Pulmonary artery endothelial cell (primary cell): Measurements from ENCODE around the gene MYT1. TPM values are rescaled to one million over a fixed set of nuclear protein-coding genes. Genes with fewer than 3 reads are reported as not detected.
"Not testable (repeated sequence)": the region's sequence is repeated elsewhere in the genome, so short reads cannot be mapped to it uniquely, and the experiment has no call there.

ENCODE experiments used
- DNase-seq: peaks from one replicate; pipeline ENCODE4 v3.0.0-alpha.2; 2011; ENCODE audit warnings: low read depth, low spot score
- total RNA-seq: library from RNA; depleted of rRNA; stranded (reverse); fragments of >200 nt; gene quantifications from 2 replicates; pipeline ENCODE4 v1.2.3, GENCODE V29; 2014

The MYT1 gene
- not detected in 2 replicates for total RNA-seq

DNA sequence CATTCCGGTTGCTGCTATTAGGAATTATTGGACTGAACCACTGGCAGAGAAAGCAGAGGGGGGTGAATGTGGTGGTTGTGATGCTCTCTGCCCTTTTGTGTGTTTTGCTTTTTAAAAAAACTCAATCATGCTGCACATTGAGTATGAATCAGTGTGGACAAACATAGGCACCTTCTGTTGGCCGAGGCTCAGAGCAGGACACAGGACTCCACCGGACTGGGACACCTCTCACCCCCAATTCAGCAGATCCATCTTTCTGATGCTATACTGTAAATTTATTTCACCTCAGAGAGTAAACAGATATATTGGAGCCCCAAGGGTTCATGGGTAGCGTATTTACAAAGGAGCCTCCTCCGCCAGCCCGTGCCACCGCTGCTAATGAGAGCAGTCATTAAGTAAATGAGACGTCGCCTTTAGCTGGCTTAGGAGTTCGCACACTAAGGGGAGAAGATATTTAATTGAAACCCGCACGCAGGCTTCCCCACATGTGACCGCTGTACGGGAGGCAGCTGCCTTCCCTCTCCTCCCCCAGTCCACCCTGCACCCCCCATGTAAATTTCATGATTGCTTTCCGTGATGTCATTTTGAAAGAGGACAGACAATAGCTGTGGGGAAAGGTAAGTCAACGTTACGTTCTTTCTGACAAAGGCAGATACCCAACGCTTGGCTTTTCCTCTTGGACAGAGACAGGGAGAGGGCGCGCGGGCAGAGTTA lies at the start of gene MYT1:
Gene MYT1 (plus strand): TSS at position 330 of the 714 bp plus-strand sequence. CDS start 34,410 bp downstream, outside the sequence.
- no peak for DNase-seq

DNA sequence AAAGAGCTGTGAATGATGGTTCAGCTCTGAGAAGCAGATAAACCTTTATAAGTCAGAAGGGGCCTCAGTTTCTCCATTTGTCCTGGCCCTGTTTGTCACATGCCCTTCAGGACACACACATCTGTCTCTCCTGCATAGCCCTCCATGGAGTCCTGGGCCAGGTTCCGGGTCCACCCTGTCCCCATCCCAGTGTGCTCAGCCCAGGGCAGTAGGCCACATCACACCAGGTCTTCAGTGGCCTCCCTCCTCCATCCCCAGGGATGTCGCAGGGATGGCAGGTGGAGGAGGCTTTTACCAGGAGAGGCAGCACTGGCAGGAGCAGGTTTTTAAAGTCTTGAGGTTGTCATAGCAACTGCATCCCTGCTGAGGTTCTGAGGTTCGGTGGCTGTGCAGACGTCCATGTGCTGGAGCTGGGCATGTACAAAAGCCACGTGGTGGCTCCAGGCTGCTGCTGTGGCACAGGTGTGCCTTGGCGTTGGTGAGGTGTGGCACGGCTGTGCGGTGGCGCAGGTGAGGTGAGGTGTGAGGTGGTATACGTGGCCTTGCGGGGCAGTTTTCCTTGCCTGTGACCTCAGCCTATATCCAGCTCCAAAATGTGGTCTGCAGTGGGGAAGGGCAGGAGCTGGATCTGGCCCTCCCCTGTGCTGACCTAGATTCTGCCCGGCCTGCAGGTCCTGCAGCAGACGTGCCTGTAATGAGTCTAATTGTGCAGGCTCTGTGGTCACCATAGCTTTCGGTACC lies 48.9 kb upstream of the MYT1 start:
- no peak for DNase-seq

DNA sequence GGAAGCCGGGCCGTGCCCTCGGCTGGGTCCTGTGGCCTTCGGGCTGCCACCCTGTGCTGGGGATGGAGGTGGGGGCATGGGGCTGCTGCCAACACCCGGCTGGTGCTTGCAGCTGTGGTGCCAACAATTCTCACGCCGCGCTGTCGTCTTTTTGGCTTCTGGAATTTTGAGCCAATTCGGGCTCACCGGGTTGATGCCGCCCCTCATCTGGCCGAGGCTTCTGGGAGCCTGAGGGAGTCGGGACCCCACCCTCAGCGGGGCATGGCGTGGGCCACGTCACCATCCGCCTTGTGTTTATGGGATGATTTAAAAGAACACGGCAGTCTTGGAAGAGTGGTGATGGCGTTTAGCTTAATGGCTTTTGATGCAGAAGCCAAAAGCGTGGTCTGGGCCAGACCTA lies 48.2 kb upstream of the MYT1 start:
- DNase-seq = no peak

DNA sequence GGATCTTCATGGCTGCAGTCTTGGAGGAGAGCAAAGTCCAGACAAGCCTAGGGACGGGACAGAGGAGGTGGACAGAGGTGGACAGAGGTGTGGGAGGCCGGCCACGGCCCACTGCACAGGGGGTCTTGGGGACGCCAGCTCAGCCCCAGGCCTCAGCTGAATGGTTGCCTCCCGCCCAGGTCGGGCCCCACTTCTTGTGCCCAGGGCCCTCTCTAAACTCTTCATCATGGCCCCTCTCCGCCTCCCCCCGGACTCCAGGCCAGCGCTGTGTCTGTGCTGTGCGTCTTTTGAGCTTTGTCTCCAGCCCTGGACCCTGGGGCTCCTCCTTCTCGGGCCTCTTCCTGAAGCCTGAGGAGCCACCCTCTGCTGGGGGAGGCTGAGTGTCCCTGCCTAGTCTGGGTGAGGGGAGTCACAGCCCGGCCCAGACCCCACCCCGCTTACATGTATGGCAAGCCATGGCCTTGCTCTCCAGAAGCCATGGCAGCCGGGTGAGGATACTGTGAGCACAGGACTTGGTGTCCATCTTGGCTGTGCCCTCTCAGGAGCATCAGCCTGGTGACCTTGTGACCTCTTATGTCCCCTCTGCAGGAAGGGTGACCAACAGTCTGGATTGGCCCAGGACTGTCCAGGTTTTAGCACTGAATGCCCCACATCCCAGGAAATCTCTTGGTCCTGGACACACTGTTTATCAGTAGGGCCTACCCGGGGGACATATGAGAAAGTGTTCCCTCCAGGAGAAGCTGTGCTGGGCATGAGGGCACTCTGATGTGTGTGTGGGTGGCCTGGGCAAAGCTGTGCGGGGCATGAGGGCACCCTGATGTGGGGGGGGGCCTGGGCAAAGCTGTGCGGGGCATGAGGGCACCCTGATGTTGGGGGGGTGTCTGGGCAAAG lies 47.5 kb upstream of the MYT1 start:
- no peak for DNase-seq

DNA sequence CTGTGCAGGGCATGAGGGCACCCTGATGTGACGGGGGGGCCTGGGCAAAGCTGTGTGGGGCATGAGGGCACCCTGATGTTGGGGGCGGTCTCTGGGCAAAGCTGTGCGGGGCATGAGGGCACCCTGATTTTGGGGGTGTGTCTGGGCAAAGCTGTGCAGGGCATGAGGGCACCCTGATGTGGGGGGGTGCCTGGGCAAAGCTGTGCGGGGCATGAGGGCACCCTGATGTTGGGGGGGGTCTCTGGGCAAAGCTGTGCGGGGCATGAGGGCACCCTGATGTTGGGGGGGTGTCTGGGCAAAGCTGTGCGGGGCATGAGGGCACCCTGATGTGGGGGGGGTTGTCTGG lies 46.8 kb upstream of the MYT1 start:
- DNase-seq = not testable (repeated sequence)

DNA sequence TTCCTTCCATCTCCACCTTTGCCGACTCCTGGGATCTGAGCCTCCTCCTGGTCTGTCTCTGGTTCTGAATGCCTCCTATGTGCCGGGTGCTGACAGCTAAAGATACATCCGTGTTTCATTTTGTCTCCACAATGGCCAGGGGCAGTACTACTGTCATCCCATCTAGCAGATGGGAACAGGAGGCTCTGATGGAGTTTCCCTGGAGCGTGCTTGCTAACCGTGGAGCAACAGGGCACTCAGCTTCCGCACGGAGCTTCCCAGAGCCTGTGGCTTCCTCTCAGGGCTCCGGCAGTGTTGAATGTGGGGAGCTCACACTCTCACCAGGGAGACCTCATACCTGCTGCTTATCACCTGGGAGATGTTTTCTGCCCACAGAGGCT lies 45.0 kb upstream of the MYT1 start:
- no peak for DNase-seq

DNA sequence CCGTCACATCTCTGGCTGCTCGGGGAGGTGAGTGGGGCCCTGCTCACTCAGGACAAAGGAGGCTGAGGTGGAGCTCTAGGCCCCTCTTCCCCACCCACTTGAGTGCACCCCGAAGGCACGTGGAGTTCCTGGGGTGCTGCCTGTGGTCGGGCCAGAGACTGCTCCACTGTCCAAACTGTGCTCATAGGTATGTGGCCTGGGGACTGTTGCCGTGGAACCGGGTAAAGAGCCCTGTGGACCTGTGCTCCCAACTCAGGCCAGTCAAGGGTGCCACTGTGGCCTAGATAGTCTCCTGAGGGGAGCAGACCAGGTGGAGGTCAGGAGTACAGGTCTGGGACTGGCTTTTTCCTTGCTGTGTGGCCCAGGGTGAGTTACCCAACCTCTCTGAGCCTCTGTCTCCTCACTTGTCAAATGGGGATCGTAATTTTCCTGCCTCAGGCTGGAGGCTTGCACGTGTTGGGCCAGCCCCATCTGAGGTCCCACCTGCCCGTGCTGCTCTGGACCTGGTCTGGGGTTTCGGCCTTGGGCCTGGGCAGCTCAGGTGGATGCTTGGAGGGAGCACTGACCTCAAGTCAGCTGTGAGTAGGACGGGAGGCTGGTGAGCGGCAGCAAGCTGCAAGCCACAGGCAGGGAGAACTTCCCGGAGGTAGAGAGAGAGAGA lies 44.4 kb upstream of the MYT1 start:
- DNase-seq = no peak

DNA sequence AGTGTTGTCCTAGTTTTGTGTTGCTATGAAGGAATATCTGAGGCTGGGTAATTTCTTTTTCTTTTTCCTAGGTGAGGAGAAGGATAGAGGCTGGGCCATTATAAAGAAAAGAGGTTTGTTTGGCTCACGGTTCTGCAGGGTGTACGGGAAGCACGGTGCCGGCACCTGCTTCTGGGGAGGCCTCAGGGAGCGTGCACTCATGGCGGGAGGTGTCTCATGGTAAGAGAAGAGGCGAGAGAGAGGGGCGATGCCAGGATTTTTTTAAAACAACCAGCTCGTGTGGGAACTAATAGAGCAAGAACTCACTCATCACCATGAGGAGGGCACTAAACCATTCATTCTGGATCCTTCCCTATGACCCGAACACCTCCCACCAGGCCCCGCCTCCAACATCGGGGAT lies 42.7 kb upstream of the MYT1 start:
- no peak for DNase-seq

DNA sequence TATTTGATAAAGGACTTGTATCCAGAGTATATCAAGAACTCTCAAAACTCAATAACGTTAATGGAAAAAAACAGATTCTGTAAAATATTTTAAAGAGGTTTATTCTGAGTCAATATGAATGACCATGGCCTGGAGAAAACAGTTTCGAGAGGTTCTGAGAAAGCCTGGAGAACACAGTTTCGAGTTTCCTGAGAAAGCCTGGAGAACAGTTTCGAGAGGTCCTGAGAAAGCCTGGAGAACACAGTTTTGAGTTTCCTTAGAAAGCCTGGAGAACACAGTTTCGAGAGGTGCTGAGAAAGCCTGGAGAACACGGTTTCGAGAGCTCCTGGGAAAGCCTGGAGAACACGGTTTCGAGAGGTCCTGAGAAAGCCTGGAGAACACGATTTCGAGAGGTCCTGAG lies 41.3 kb upstream of the MYT1 start:
- not testable (repeated sequence) for DNase-seq

DNA sequence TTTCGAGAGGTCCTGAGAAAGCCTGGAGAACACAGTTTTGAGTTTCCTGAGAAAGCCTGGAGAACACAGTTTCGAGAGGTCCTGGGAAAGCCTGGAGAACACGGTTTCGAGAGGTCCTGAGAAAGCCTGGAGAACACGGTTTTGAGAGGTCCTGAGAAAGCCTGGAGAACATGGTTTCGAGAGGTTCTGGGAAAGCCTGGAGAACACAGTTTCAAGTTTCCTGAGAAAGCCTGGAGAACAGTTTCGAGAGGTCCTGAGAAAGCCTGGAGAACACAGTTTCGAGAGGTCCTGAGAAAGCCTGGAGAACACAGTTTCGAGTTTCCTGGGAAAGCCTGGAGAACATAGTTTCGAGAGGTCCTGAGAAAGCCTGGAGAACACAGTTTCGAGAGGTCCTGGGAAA lies 40.7 kb upstream of the MYT1 start:
- not testable (repeated sequence) for DNase-seq

DNA sequence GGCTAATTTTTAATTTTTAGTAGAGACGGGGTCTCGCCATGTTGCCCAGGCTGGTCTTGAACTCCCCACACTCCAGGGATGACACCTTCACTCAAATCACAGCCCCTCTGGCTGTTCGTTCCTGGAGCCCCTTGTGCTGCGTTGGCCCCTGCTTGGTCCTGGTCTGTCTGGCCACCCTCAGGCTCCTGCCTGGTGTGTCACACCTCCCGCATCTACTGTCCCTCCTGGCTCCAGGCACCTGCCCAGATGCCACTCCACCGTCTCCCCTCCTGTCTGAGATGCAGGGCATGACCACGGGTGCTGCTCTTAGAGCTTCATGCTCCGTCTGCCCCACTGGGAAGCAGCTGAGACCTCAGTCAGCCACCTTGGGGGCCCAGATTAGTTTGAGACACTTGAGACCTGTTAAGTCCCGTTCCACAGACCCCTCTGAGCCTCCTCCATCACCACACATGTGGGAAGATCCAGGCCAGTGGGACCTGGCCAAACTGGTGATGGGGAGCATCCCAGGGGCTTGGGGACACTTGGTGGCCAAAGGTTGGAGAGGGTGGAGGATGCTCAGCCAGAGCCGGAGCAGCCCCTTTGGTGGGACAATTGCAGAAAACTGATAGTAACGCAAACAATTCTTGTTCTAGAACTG lies 35.0 kb upstream of the MYT1 start:
- no peak for DNase-seq

DNA sequence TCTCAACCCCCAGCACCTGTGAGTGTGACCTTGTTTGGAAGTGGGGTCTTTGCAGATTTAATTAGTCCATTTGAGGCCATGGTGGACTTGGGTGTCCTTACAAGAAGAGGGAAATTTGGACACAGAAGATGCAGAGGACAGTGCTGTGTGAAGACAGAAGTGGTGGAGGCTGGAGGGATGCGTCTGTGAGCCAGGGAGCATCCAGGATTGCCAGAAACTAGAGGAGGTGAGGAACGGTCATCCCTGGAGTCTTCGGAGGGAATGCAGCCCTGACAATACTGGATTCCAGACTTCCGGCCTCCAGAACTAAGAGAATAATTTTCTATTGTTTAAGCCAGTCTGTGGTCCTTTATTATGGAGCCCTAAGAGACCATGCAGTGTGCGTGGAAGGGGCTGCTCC lies 34.0 kb upstream of the MYT1 start:
- DNase-seq = no peak

DNA sequence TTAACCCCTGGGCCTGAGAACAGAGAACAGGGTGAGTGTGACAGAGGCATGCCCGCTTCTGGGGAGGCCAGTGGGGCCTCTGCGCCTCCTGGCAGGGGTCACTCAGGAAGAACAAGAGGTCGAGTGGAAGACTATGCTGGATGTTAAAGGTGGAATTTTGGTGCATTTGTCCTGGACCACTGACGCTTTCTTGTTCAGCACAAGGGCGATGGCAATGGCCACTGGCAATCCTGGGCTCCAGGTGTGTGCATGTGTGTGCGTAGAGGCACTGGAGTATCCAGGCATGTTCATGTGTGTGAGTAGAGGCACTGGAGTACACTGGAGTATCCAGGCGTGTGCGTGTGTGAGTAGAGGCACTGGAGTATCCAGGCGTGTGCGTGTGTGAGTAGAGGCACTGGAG lies 33.4 kb upstream of the MYT1 start:
- DNase-seq = no peak

DNA sequence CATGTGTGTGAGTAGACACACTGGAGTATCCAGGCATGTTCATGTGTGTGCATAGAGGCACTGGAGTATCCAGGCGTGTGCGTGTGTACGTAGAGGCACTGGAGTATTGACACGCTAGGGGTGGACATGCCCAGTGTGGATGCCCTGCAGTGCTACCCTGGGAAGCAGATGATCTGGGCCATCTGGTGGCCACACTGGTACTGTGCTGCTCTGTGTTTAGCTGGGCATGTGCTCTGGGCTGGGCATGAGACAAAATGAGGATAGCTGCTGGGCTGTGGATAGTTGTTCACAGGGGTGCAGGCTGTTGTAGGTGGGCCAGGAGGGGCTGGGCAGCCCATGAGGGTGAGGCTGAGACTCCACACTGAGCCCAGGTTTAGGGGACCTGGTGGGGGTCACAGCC lies 32.8 kb upstream of the MYT1 start:
- no peak for DNase-seq

DNA sequence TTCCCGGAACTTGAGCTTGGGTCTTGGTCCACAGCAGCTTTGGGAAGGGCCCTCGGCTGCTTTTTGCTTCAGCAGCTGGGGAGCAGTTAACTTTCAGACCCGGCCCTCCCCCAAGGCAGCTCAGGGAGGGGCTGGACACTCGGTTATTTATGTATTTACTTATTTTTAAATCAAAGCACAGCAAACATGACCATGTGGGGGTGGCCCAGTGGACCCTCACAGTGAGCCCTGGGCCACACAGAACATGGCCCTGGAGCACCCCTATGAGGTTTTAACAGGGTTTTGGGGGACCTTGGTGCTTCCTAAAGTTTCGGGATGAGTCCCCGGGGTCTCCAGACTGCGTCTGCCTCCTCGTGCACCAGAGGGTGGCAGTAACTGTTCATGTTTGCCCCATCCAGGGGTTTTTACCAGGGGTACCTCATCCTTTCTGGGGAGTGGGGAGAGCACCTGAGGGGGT lies 30.3 kb upstream of the MYT1 start:
- no peak for DNase-seq

DNA sequence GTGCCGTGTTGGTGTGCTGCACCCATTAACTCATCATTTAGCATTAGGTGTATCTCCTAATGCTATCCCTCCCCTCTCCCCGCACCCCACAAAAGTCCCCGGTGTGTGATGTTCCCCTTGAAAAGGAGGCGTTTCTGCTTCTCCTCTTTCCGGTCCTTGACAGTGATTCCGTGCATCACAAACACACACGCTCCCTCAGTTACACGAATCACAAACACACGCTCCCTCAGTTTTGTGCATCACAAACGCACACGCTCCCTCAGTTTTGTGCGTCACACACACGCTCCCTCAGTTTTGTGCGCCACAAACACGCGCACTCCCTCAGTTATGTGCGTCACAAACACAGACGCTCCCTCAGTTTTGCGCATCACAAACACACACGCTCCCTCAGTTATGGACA lies 29.5 kb upstream of the MYT1 start:
- DNase-seq = not testable (repeated sequence)

DNA sequence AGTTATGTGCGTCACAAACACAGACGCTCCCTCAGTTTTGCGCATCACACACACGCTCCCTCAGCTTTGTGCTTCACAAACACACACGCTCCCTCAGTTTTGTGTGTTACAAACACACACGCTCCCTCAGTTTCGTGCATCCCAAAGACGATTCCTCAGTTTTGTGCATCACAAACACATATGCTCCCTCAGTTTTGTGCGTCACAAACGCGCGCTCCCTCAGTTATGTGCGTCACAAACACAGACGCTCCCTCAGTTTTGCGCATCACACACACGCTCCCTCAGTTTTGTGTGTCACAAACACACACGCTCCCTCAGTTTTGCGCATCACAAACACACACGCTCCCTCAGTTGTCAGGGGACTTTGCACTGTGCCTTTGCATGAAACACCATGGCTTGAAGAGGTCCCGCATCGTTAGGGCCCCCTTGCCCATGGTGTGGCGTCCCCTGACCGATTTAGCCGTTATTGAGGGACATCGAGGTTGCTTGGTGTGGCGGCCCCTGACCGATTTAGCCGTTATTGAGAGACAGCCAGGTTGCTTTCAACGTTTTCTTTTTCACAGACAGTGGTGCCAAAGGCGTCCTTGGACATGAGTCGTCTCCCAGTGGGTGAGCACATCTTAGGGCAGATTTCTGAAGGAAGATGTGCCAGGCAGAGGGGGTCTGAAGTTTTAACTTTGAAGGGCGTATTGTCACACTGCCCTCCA lies 28.1 kb upstream of the MYT1 start:
- no peak for DNase-seq

DNA sequence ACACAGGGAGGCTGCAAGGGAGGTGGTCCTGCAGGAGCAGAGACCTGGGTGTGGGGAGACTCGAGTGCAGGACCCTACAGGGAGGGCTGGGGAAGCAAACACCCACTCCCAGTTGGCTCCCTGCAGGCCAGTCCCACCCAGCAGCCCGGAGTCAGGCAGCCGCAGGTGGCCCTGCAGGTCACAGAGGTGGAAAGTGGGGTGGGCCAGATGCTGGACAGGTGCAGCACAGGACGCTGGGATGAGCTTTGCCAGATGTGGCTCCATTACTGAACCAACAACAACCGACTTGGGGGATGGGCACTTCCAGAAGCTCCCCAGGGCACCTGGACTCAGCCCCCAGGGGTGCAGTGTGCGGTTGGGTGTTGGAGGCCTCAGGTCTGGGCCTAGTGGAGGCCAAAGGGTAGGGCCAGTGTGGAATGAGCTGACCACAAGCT lies 26.6 kb upstream of the MYT1 start:
- no peak for DNase-seq

DNA sequence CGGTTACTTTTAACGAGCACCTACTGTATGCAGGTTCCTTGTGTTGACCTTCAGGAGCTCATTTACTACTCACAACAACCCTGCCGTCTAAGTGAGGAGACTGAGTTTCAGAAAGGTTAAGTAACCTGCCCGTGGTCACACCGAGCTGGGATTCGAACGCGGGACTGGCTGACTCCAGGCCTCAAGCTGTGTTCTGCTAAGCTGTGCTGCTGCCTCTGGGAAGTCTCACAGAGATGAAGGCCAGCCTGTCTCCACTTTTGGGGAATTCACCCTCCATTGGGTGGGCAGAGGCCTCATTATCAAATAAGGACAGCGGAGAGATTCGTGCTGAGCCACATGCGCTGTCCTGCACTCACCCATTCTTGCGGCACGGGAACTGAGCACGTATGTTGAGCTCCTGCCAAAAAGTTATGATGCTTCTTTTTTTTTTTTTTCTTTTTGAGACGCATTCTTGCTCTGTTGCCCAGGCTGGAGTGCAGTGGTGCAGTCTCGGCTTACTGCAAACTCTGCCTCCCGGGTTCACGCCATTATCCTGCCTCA lies 25.9 kb upstream of the MYT1 start:
- DNase-seq = no peak
